HG03039 (cell line): ENCODE data around the gene FOXC1.

Experiments
- ATAC-seq: cut with Tn5 transposase; IDR thresholded peaks from one replicate; pipeline ENCODE4 v1.9.1; 2021; ENCODE audit warnings: mild to moderate bottlenecking, moderate library complexity; ENCODE audit not compliant: unreplicated experiment

FOXC1 gene

DNA sequence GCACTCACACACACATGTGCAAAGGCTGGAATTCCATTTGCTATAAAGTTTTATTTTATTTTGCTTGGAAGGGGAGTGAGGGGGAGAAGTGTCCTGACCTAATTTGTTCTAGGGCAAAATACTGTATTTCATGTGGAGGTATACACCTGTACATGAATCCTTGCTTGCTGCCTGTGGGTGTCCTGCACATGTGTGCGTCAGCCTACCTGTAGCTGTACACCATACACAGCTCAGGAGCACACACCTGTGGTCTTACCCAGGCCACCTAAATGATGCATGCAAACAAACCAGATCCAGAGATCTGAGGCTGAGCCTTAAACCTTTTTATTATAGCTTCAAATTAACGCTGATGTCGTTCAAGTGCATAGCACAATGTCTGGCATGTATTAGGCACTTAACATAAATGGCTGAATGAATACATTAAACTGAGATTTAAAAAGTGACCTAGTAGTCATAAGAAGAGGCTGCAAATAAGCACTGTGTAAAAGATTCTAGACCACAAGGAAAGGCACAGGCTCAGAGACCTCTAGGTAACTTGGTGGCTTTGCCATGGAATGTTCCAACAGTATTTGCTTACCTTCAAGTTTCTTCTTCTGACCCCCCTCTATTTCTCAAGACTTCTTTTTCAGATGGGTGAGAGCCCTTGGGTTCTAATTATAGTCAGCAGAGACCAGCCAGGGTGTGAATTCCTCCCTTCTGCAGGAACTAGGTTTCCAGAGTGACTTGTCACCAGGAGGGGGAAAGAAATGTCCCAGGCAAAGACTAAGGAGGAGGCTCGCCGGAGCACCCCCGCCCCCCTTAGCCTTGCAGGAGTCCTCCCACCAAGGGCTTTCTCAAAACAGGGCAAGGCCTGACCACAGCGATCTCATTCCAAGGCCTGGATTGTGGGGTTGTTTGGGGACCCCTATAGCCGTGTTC lies 13.4 kb downstream of the FOXC1 start:
- no peak for ATAC-seq

DNA sequence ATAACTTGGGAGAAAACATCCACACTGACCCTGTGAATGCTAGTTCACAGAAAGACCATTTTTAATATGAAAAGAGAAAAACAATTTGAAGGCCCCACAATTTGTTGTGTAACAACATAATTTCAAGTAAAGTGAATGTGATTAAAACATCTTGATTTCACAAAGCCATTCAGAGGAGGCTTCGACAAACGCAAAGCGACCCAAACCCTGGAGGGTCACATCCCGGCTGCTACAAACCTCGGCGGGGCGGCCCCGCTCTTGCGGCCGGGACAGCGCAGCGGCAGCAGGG lies 14.0 kb downstream of the FOXC1 start:
- no peak for ATAC-seq

DNA sequence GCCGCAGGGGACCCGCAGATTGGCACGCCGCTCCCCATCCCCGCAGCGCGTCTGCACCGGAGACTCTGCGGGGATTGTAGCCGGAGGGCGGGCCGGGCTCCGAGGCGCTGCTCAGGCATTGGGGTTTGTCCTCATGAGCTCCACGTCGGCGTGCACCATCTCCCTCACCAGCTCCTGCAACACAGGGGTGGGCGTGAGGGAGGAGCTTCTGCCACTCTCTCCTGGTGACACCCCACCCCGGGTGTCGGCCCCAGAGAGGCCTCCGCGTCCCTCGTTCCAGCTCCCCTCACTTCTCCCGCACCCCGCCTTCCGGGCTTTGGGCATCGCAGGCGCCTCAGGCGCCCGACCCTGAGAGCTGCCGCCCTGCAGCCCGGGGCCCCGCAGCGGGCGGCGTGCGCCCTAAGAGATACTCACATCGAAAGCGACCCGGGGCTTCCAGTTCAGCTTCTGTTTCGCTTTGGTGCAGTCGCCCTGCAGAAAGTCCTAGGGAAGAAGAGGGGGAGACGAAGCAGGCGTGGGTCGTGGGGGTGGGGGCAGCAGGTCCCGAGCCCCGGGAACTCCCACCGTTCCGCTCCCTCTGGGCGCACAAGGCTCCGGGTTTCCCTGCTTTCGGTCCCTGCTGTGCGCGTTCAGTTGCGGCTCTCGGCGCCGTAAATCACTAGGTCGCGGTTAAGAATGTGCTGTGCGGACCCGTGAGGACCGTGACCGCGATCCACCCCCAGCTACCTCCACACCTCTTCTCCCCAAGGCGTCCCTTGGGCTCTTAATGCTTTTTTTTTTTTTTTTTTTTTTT lies 14.5 kb downstream of the FOXC1 start:
- ATAC-seq = no peak

DNA sequence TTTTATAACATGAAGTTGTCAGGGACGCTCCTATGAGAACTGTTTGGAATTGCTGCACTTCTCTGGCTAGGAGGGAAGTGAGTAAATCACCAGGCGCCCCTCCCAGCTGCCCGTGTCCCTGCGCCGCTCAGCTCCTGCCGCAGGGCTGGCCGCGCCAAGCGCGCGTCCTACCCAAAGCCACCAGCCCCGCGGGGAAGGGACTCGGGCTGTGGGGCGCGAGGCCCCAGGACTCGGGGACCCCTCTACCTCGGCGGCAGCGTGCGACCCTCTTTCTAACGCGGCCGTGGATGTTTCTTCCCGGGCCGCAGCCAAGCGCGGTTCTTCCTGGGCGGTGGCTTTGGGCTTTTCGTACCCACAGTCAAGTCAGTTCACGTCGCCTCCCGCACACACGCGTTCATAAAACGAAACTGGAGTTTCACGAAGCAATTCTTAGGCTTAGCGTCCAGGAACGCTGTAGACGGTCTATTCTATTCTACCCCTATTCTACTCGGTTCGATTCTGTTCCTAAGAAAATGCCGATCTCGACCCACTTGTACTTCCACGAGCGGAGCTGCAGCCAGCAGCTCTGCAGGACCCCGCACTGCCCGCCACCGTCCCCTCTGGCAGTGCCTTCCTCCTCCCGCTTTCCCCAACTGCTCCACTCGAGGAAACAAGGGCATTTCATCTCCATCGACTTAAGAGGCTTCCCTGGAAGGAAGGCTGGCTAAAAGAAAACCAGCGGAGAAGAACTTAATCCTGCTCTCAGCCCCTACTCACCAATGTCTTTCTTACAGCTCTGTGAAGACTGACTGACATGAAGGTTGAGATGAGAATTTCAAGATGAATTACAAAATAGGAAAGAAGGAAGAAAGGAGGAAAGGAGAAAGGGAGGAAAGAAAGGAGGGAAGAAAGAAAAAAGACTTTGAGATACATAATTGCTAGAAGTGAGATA lies 15.4 kb downstream of the FOXC1 start:
- ATAC-seq = no peak

DNA sequence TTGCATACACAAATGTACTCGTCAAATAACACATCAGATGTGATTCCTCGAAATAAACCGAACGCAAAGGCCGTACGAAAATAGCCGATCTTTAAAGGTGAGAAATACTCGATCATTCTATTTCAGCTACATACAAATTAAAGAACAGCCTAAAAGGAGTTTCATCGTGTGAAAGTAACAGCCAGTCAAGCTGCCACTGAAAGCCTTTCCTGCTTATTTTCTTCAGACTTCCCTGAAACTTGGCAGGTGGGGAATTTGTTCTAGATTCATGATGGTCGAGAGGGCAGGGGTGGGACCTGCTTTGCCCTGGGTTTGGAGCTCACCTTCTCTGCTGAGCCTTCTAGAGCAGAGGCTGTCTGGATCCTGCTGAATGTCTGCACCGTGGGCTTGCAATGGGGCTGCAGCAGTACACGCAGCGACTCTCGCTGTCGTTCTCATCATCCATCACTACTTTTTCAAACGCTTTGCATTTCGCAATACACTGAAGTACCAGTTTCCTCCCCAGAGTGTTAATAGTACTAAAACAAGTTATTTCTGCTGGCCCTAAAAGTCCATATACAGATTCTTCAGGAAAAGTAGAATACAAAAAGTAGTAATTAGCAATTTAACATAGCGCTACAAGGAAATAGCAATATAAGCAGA lies 16.2 kb downstream of the FOXC1 start:
- ATAC-seq = no peak

DNA sequence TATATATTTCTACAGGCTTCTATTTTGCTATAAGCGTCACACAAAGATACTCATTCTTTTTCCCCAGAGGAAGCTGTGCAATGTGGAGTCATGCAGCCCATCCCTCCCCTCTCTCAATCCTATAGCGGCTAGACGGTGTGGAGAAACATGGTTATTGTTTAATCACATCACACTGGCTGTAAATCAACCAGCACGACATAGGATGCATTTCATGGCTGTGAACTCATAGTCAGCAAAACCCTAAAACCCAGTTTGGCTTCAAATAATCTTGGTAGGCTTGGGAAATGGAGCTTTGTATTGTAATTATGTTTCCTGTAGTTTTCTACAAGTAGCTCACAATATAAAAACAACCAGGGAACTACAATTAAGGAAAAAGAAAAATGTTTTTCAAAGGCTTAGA lies 16.8 kb downstream of the FOXC1 start:
- ATAC-seq = no peak

DNA sequence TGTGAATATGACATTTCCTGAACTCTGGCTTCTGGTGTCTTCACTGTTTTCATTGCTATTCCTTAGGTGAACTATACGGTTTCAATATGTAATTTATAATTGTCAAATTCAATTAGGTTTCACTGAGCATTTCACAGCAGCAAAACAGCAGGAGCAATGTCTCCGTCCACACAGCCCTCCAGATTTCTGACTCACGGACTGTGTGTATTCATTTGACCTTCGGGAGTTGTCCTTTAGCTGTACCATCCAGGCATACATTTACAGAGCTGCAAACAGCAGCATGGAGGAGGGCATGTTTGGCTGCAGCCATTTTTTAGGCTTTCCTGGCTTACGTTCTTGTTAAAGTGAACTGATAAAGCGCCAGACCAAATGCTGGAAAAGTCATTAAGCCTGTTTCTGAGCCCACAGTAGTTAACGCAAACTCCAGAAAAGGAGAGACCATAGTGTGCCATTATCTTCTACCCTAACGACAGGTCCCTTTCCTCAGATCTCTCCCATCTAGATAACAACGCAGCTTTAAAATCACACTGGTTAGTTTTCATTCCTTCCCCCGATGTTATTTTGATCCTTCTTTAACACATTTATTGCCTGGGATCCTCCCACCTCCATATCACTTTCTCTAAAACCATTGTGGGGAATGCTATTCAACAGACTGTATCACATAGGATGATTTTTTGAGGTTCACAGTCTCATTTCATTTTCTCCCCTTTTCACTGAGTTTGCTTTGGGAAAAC lies 18.3 kb downstream of the FOXC1 start:
- ATAC-seq = no peak

DNA sequence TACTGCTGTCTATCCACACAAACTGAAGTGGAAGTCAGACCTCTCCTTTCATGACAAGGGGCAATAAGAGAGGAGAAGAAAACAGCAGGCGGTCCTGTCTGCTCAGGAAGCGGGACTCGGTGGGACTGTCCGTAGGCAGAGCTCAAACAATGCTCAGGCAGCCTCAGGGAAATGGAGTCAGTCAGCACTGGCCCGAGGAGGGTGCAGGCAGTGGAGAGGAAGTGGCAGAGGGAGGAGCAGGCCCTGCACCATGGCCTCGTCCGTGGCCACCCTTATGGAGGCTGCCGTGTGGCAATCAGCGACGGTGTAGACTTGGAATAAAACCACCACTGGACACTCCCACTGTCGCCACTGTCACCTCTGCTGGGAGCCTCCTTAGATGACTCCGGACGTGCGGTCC lies 19.6 kb downstream of the FOXC1 start:
- no peak for ATAC-seq

DNA sequence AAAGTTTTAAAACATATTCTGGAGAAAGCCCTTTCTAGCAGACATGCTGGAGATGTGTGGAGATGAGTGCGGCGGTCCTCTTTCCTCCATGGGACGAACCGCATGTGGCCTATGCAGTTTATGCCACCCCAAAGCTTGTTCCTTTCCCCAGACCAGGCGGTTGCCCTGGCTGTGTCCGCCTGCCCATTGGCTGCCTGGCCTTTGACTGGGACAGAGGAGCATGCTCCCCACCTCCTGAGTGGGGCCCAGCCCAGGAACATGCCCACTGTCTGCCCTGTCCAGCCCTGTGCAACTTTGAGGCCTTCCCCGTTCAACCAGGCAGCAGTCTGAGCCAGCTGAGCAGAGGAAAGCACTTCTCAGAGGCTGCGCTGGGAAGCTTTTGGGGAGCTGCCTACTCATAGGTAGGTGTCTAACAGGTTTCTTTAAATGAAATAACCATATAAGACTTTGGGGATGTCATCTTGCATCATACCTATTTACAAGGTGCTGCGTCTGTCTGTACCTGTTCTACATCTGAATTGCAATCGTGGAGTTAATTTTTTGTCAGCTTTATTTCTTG lies 20.6 kb downstream of the FOXC1 start:
- no peak for ATAC-seq

DNA sequence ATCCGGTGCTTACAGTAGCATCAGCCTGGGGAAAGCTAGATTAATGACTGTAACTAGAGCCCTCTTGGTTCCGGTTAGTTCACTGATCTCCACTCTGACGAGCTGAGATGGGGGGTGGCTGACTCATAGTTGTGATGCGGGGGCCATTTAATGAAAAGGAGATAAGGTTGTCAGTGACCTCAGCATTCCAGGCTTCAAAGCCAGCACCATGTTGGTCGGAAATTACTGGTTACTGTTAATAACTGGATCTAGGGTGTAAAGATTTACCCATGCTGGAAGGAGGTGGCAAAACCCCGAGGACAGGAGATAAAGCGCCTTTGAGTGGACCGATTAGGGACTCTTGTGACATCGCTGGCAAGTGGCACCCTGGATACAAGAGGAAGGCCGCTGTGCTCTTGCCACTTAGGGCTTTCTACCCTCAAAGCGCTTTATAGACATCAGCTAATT lies 21.1 kb downstream of the FOXC1 start:
- ATAC-seq = no peak

DNA sequence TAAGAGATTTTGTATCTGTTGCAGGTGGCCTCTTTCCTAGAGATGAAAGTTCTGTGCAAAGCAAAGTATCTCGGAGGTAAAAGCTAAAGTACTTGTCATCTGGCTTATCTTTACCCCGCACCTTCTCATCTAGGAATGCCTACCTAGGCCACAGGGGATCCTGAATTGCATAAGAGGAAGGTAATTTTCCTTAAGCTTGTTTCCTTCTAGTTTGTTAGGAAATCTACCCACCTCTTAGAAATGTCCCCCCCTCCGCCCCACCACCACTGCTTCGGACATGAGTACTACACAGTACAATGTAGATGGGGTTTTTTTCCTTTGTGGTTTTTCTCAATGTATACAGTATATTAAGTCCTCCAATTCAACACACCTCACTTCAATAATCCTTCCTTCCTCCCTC lies 21.5 kb downstream of the FOXC1 start:
- no peak for ATAC-seq

DNA sequence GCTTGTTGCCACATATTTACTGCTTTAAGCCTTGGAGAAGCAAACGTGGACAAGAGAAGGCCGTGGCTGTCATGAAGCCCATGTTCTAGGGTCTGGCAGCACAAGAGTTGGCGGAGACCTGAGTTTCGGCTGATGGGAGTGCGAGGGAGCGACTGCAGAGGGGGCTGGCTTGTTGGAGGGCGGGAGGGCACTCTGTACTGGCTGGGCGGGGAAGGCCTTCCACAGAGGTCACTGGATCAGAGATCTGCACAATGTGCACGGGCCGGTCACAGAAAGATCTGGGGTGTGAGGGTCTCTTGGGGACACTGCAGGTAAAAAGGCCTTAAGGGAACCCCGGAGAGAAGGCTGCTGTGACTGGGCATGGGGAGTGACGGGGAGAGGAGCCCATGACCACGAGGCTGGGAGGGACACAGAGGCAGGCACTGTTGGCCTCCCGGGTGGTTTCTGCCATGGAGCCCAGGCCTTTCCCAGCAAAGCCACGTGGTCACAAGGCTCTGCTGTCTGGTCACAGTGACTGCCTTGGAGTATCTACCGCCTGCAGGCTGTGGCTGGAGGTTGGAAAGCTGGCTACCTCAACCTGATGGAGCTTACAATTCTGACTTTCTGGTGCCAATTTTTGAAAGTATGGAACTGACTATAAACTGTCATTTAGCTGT lies 23.8 kb downstream of the FOXC1 start:
- no peak for ATAC-seq

DNA sequence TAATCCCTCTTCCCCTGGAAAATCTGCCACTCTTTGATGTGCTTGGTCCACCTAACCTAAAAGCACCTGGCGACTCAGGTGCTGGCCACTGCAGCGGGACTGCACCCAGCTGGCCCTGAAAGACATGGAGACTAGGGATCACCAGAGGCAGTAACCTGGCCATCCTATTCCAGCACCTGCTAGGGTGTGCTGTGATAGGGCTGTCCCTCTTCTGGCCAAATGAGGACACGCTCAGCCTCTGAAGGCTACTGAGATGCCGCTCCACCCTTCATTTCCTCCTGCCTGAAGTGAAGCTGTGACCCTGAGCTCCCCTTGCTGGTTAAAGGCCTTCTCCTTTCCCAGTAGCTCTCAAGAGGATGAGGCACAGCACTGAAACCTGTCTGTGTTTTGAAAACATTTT lies 24.4 kb downstream of the FOXC1 start:
- ATAC-seq = no peak

DNA sequence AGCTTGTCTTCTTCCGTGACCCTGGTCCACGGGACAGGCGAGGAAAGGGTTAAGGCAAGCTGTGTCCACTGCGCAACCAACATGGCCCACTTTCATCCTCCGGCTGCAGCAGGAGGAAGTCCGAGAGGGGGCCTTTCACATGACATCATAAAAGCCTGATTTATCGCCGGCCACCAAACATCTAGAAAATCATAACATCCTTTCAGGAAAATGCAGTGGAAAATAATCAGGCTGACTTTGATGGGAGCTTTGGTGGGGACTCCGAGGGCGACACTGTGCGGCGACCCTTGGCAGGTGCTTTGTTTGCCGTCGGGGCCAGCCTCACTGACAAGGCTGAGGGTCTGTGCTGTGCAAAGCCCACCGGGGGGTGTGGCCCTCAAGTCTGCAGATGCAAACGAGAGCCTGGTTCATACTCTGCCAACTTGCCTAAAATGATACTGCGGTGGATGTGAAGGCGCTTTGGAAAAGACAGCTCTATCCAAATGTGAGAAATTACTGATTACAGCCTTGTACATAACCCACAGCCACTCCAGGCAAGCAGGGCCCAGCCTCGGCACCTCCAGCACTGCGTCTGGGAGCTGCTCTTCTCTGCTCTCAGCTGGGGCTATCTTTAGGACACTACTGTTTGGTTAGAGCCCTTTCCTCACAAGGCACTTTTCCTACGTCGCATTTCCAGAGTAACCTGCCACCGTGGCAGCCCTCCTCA lies 25.7 kb downstream of the FOXC1 start:
- no peak for ATAC-seq

DNA sequence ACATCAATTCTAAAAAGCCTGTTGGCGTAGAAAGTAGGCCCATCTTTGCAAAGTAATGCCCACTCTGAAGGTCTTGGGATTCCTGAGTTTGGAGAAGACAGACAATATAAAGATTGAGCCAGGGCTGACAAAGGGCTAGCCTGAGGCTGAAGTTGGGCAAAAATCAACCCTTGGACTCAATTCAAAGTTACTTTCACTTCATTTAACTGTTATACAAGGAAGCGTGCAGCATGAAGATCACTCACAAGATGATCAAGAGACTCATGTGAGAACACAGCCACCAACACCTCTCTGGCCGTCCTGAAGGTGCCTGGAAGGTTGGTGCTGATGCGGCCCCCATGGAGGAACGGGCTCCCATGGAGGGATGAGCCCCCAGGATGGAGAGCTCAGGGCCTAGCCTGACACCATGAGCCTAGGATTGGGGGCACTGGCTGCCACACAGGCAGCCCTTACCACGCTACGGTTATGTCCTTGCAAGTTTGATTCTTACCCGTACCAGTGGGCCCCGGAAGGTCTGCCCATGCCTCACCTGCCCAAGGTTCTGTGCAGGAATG lies 26.6 kb downstream of the FOXC1 start:
- ATAC-seq = no peak

DNA sequence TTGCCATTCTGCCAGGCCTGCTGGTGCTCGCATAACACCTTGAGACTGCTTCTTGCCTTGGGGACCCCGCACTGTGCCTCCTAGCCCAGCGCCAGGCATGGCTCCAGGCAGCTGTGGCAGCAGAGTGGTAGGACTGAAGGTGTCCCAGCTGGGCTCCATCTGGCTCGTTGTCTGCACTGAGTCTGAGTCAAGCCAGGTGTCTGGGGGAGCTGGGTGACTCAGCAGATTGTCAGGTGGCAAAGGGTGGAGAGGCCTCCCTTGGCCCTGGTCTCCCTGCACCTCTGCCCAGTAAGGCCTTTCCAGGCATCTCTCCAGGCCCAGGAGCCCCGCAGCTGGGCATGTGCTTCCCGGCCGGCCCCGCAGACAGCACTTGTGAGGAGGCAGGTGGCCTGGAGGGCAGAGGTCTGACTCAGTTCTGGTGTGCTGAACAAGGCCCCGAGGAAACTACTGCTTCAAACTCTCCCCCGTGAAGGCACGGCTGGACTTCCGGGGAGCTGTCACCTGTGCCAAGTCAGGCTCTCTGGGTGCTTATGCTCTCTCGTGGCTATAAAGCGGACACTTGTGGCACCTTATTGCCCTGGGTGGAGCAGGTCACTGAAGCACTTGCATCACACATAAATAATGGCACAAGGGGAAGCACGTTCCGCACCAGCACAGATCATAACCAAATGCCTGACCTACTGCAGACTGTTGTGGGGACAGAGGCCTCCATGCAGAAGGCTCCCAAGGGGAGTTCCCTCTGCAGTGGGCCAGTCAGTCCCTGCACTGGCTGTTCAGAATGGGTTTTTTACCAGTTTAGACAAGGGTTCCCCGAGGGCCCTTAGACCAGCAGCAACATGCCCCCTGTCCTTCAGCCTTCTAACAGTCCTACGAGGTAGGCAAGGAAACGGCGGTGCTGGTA lies 27.5 kb downstream of the FOXC1 start:
- ATAC-seq = no peak

DNA sequence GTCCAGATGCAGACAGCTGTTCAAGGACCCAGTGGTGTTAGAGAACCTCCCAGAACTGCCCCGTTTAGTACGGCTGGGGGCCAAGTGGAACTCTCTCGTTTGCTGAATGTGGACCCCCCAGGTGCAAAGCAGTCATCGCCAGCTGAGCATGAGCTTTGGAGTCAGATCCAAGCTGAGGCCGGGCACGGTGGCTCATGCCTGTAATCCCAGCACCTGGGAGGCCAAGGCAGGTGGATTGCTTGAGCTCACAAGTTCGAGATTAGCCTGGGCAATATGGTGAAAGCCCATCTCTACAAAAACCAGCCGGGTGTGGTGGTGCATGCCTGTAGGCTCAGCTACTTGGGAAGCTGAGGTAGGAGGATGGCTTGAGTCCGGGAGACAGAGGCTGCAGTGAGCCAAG lies 29.7 kb downstream of the FOXC1 start:
- ATAC-seq = no peak
